GM12801 (cell line): ENCODE results near the gene EARS2.

Experiments
- TF ChIP-seq, protein P1 (sequence below): IDR thresholded peaks from one replicate; pipeline ENCODE4 v1.5.1; 2011; ENCODE audit warnings: control low read depth; ENCODE audit not compliant: insufficient read length; ENCODE audit errors: extremely low read depth

EARS2 gene

DNA sequence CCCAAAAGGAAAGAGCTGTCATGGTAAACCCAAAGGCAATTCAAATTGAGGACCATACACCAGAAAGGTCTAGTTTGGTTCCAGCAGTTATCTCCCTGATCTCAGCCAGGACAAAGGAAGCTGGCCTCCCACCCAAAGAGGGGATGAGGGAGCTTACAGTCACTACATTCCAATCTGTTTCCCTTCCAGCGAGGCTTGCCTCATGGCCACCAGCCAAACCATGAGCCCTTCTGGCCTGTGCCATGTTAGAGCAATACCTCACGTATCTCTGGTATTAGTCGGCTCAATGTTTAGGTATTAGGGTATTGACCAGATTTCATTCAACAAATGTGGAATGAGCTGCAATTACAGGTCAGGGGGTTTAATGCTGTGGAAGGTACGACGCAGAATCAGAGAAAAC is 30.6 kb upstream of the EARS2 start:
- TF ChIP-seq, protein P1, sequence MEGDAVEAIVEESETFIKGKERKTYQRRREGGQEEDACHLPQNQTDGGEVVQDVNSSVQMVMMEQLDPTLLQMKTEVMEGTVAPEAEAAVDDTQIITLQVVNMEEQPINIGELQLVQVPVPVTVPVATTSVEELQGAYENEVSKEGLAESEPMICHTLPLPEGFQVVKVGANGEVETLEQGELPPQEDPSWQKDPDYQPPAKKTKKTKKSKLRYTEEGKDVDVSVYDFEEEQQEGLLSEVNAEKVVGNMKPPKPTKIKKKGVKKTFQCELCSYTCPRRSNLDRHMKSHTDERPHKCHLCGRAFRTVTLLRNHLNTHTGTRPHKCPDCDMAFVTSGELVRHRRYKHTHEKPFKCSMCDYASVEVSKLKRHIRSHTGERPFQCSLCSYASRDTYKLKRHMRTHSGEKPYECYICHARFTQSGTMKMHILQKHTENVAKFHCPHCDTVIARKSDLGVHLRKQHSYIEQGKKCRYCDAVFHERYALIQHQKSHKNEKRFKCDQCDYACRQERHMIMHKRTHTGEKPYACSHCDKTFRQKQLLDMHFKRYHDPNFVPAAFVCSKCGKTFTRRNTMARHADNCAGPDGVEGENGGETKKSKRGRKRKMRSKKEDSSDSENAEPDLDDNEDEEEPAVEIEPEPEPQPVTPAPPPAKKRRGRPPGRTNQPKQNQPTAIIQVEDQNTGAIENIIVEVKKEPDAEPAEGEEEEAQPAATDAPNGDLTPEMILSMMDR: no peak

DNA sequence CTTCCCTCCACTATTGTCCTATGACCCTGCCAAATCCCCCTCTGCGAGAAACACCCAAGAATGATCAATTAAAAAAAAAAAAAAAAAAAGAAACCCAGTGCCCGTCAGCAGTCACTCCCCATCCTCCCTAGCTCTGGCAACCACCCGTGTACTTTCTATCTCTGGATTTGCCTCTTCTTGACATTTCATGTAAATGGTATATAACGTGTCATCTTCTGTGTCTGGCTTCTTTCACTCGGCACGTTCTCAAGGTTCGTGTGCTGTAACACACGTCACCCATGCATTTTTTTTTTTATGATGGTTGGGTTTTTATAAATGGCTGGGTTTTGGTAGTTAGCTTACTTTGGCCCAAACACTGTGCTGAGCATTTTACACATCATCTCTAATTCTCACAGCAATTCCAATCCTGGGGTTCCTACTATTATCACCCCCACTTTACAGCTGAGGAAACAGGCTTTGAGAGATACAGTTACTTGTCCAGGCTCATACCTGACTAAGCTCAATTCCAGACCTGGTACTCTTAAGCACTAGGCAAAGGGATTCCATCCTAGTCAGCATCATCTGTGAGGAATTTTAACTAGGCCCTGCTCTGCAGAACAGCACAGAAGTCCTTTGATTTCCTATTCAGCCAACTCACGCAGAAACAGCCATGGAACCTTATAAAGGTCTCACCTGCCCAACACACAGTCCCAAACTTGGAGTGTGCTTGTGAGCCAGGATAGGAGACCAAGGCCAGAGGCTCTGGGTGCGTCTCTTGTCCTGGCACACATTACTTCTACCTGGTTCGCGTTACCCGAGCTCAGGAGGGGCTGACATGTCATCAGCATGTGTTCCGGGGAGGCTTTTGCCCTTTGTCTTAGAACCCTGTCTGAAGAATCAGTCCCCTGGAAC is 27.3 kb upstream of the EARS2 start:
- TF ChIP-seq, protein P1: no peak

DNA sequence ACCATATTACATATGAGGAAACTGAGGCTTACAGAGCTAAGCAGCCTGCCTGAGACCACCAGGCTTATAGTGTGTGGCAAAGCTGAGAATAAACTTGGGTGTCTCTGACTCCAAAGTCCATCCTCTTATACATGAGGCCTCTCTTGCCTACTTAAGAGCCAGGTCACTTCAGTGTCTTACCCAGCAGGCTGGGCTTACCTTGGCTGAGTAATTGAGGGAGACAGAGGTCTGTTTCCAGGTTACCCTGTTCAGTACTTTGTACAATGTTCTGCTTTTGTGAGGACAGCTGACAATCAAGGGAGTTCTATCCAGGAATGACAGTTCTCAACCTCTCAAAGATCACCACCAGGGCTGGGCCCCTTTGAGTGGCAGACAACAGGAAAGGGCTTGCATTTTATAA is 24.6 kb upstream of the EARS2 start:
- TF ChIP-seq, protein P1: no peak

DNA sequence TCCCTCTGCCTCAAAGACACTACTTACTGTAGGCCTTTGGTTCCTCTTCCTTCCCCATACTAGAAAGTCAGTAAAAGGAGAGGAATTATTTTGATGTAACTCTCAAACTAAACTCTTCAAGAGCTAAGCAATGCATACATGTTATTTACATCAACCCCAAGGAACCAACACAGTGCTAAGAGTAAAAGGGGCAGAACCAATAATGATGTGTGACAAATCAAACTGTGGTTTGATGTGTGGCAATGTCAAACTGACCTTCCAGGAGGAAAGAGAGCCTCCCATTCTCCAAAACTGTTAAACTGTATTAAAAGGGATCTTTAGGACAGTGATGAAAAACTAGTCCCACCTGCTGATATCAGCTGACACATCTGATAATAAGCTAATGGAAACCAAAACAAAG is 23.2 kb upstream of the EARS2 start:
- TF ChIP-seq, protein P1: no peak

DNA sequence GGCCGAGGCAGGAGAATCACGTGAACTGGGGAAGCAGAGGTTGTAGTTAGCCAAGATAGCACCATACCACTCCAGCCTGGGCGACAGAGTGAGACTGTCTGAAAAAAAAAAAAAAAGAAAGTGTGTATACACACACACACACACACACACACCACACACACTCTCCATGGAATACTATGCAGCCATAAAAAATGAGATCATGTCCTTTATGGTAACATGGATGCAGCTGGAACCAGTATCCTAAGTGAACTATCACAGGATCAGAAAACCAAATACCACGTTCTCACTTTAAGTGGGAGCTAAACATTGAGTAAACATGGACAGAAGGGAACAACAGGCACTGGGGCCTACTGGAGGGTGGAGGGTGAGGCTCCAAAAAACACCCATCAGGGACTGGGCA is 22.2 kb upstream of the EARS2 start:
- TF ChIP-seq, protein P1: no peak

DNA sequence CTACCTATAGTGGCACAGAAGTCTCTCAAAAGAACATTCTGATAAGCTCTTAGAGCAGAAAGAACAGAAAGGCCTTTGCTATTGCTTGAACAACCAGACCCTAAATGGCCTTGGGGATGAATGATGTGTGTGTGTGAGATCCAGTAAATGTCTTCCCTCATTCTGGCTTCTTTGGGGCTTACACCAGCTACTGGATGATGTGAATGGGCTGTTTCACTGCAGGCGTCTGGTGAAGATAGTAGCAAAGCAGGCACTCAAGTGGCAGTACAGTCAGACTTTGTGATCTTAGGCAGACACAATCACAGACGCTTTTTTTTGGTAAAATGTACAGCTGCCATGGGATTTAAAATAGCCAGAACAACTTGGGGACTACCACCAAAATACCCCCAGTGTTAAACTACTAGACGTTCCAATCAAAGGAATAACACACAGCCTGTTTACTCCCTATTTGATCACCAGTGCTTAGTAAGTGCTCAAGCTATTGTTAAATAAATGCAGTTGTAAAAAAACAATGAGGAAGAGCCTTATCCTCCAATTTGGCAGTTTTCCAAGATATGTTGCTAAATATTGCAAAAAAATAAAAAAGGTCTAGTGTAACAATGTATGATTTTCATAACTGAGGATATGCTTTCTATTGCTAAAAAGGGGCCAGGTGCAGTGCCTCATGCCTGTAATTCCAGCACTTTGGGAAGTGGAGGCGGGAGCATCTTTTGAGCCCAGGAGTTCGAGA is 21.1 kb upstream of the EARS2 start:
- TF ChIP-seq, protein P1: no peak

DNA sequence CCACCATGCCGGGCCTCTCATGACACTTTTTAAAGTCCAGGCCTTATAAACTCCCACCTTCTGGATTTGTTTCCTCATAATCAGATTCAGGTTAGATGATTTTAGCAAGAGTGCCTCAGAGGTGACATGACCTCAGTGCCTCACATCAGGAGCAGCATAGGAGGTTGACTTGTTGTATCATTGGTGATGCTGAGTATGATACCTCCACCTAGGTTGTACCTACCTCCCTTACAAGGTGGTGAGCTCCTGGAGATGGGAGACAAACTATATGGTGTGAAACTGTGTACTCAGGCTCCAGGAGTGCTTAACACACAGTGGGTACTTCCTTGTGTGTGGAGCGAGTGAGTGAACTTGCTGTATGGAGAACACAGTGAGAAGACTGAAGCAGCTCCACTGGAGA is 20.3 kb upstream of the EARS2 start:
- TF ChIP-seq, protein P1: no peak
